ENCODE results near the gene LRIT1. TPM values are rescaled to one million over a fixed set of nuclear protein-coding genes. Genes with fewer than 3 reads are reported as not detected.

Gene LRIT1
- total and polyA plus RNA-seq, 2 of the 8 experiments (the other 6 are each of a cell fraction or from before 2014, with no cell fraction given), result 0.03 TPM; not detected in 1

DNA sequence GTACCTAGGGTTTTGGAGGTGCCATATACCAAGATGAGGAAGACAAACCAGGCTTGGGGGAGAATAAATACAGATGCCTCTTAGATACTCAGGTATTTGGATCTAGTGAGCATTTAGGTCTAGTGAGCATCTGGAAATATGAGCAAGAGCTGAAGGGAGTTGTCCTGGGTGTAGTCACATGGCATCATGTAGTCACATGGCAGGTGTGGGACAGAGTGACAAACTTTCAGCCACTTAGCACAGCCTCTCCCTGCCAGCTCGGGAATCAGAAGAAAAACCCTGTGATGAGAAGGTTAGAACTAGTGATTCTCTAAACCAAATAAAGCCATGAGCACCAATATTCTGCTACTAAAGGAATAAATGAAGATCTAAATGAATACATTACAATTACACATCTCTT lies 27.8 kb upstream of the LRIT1 start:
- FAIRE-seq (no peak), DNase-seq (ENCODE audit: low read depth in 1 of 2, low spot score in 2 of 2) (no peak)
- H3K56ac ChIP-seq (replicated peaks; ENCODE audit: insufficient read length, low read depth, low read length), result no peak overlapping the region
- no peak overlapping the region for H2BK12ac ChIP-seq (ENCODE audit: low read depth, low read length)
- H4K5ac ChIP-seq (ENCODE audit: insufficient read length, low read depth, low read length), result no peak overlapping the region
- no peak overlapping the region for H3K4me2 ChIP-seq (ENCODE audit: insufficient read depth in 1 of 2, low read depth in 2 of 2, low read length in 2 of 2)
- no peaks in the 10 kb centered on the region for H3K36me3 ChIP-seq (ENCODE audit: control insufficient read depth in 2 of 4, insufficient read depth in 4 of 4, low read length in 3 of 4)
- H4K91ac ChIP-seq (replicated peaks; ENCODE audit: insufficient read length, low read length), result no peak overlapping the region
- no peaks in the 10 kb centered on the region for H3K27me3 ChIP-seq (replicated peaks in 1 of 4; ENCODE audit: control insufficient read depth in 3 of 4, extremely low read depth in 1 of 4, insufficient read depth in 3 of 4, low read length in 3 of 4)
- H3K9ac ChIP-seq (replicated peaks in 1 of 4; ENCODE audit: extremely low read depth in 1 of 4, low read depth in 3 of 4, low read length in 3 of 4), result no peak overlapping the region
- no peak overlapping the region for H3K18ac ChIP-seq (ENCODE audit: extremely low read depth, low read length)
- H2BK120ac ChIP-seq (replicated peaks; ENCODE audit: low read depth, low read length), result no peak overlapping the region
- no peak overlapping the region for H3K4ac ChIP-seq (replicated peaks; ENCODE audit: insufficient read length, low read depth, low read length)
- H3K79me1 ChIP-seq (ENCODE audit: low read depth, low read length), result no peaks in the 10 kb centered on the region
- H3K14ac ChIP-seq (ENCODE audit: insufficient read length), result no peak overlapping the region
- no peaks in the 10 kb centered on the region for H3K79me2 ChIP-seq (ENCODE audit: control insufficient read depth in 1 of 2, insufficient read depth in 2 of 2, low read length in 2 of 2)
- WGBS, 2 experiments (ENCODE audit: extremely low coverage in 1 of 2, insufficient coverage in 1 of 2, insufficient read length in 1 of 2, insufficient replicate concordance in 2 of 2, low coverage in 1 of 2, low lambda C conversion rate in 2 of 2, missing lambda C conversion rate in 1 of 2), result 87% methylated on average over 1 of the region's 1 CpG; no CpG with 5 or more reads in 1 of the 2 experiments
- no peak overlapping the region for H3K23ac ChIP-seq (ENCODE audit: insufficient read length)
- no peaks in the 10 kb centered on the region for H4K20me1 ChIP-seq (replicated peaks in 1 of 2; ENCODE audit: control insufficient read depth in 1 of 2, insufficient read depth in 2 of 2, low read length in 2 of 2)
- H3K4me1 ChIP-seq (replicated peaks in 1 of 4; ENCODE audit: control insufficient read depth in 3 of 4, insufficient read depth in 4 of 4, low read length in 3 of 4), result no peaks in the 10 kb centered on the region
- CTCF ChIA-PET (ENCODE audit: partially characterized antibody), result interaction anchor here (0.7 to 15.5 kb wide), 13 partner anchors 10 to 494 kb away, joined by 3 to 558 read pairs (median 4); partner anchors contain the start of gene CCSER2
- no peaks in the 10 kb centered on the region for H3K9me3 ChIP-seq (ENCODE audit: insufficient read depth in 2 of 2, low read depth in 1 of 2, low read length in 1 of 2)
- H2BK20ac ChIP-seq (ENCODE audit: low read length), result no peak overlapping the region
- no peak overlapping the region for H3K4me3 ChIP-seq (ENCODE audit: extremely low read depth in 1 of 4, insufficient read depth in 2 of 4, low read depth in 3 of 4, low read length in 4 of 4)
- no peak overlapping the region for H4K8ac ChIP-seq (ENCODE audit: extremely low read depth, insufficient read depth, low read length)
- peaks cover 2% of the 10 kb centered on the region; the same call in 1 of the 2 replicates for H3K23me2 ChIP-seq (ENCODE audit: low read depth, low read length)
- H2AFZ ChIP-seq (ENCODE audit: low read length), result no peak overlapping the region
- POLR2A ChIA-PET (ENCODE audit: partially characterized antibody), result no interaction called here
- no peak overlapping the region for H2BK5ac ChIP-seq (ENCODE audit: low read depth, low read length)
- no peak overlapping the region for H2BK15ac ChIP-seq (ENCODE audit: low read length)
- no peak overlapping the region for H3K27ac ChIP-seq (ENCODE audit: low read depth, low read length)
- no peak for TF ChIP-seq SP1 (IDR thresholded peaks at IDR 0.05; ENCODE audit: low read depth, low read length)
- no peak overlapping the region for H2AK5ac ChIP-seq (ENCODE audit: low read depth, low read length)
